ENCODE results near the gene FKBP5.

- TF ChIP-seq CTCF (IDR thresholded peaks at IDR 0.05) (no peak), POLR2A (IDR thresholded peaks at IDR 0.05) (no peak)
Measured at GRCh38 chr6:35596448-35597442, 92.0 kb downstream of the FKBP5 start.

Measured in tibial nerve (tissue), 3 donors.